Stomach smooth muscle (tissue), 2 donors: ENCODE measurements around the gene SPTSSB.

ENCODE experiments used
- H3K27ac ChIP-seq: one replicate; pipeline ENCODE4 v1.7.0; 2013; ENCODE audit warnings: mild to moderate bottlenecking, low read length, inconsistent platforms
- H3K27me3 ChIP-seq, 2 donors: one replicate each; pipeline ENCODE4 v1.7.0; 2013; ENCODE audit warnings: low read length in 2 of 2; ENCODE audit not compliant: insufficient read depth in 2 of 2, control insufficient read depth in 1 of 2
- H3K36me3 ChIP-seq, 2 donors: one replicate each; pipeline ENCODE4 v1.7.0; 2013; ENCODE audit warnings: low read length in 2 of 2; ENCODE audit not compliant: control insufficient read depth in 2 of 2, insufficient read depth in 2 of 2
- H3K4me1 ChIP-seq: one replicate; pipeline ENCODE4 v1.7.0; 2013; ENCODE audit warnings: low read length; ENCODE audit not compliant: control insufficient read depth, insufficient read depth
- H3K4me3 ChIP-seq, 2 donors: one replicate each; pipeline ENCODE4 v1.7.0; 2013; ENCODE audit warnings: low read length in 2 of 2
- H3K9ac ChIP-seq, 2 donors: one replicate each; pipeline ENCODE4 v1.7.0; 2013; ENCODE audit warnings: low read length in 2 of 2, mild to moderate bottlenecking in 1 of 2
- H3K9me3 ChIP-seq, 2 donors: one replicate each; pipeline ENCODE4 v1.7.0; 2013; ENCODE audit warnings: low read length in 2 of 2; ENCODE audit not compliant: control insufficient read depth in 2 of 2
- donor health status: healthy.
- donor health status: Pancreatic carcinoma.

Gene SPTSSB

DNA sequence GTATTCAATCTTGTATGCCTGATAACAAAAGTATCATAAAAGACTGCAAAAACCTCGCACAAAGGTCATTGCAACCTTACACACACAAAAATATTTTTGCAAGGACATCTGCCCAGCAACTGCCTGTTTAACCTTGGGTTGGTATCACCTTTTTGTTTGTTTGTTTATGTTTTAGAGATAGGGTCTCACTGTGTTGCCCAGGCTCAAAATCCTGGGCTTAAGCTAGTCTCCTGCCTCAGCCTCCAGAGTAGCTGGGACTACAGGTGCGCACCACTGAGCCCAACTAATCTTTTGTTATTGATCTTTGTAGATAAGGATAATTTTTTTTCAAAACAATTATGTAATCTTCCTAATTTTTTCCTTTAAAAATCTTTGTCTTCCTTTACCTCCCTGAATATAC, 54.2 kb downstream of the SPTSSB start:
- Histone ChIP-seq H3K9ac (no peak overlapping the region), H3K27ac (no peak overlapping the region)

DNA sequence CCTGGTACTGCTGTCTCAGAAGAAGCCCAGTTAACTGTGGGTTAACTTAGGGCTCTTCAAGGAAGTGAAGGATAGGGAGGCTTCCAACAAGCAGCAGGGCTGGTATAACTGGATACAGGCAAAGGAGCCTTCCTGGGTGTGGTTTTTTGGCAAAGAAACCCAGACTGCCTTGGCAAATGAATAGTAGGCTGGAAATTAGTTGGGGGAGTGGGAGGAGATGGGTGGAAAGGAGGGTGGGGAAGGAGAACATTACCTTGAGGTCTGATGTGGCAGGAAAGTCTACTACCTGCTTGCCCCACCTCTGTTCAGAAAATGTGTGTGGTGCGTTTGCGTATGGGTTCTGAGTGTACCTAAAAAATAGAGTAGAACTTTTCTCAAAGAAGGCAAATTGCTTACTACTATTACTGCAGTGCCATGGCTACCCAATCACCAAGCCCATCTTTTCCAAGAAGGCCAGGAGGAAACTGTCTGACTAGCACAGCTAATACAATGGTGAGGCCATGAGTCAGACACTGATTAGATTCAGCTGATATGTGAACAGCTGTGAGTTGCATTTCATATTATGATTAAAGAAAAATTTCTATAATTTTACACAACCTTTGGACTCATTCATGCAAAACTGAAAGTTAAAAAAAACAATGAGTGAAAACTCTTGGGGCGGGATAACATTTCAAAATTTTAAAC, 55.2 kb downstream of the SPTSSB start:
- H3K4me3 ChIP-seq: no peak overlapping the region
- no peak overlapping the region for H3K27ac ChIP-seq
- no peaks in the 10 kb centered on the region for H3K27me3 ChIP-seq
- no peaks in the 10 kb centered on the region for H3K36me3 ChIP-seq
- no peak overlapping the region for H3K9ac ChIP-seq
- H3K4me1 ChIP-seq: no peaks in the 10 kb centered on the region
- peaks cover 0 to 4% of the 10 kb centered on the region in 2 donors for H3K9me3 ChIP-seq

More for the DNA sequence above, 54.2 kb downstream of the SPTSSB start:
- Histone ChIP-seq H3K4me1 (no peaks in the 10 kb centered on the region), H3K9me3 (peaks cover 0 to 4% of the 10 kb centered on the region in 2 donors), H3K27me3 (no peaks in the 10 kb centered on the region), H3K36me3 (no peaks in the 10 kb centered on the region), H3K4me3 (no peak overlapping the region)

DNA sequence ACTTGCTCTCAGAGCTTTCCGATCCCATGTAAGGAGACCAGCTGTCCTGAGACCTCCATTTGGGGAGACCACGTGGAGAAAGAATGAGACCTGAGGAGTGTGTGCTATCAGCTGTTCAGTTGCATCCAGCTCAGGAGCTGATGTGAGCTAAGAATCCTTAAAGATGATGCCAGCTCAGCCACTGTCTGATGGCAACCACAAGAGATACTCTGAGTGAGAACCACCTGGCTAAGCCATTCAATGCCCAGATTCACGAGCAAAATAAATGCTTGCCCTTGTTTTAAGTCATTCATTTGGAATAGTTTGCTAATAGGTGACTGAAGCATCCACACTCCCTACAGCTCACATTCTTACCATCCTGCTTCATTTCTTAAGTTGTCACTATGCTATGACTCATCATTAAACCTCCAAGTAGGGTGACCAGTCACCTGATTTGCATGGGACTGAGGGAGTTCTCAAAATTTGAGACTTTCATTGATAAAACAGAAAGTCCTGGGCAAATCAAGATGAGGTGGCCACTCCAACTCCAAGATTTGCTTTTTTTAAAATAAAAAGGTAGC, 56.4 kb downstream of the SPTSSB start:
- Histone ChIP-seq H3K9ac (no peak overlapping the region), H3K27ac (no peak overlapping the region), H3K9me3 (no peaks in the 10 kb centered on the region), H3K4me1 (no peaks in the 10 kb centered on the region), H3K4me3 (no peak overlapping the region), H3K36me3 (no peaks in the 10 kb centered on the region), H3K27me3 (no peaks in the 10 kb centered on the region)

DNA sequence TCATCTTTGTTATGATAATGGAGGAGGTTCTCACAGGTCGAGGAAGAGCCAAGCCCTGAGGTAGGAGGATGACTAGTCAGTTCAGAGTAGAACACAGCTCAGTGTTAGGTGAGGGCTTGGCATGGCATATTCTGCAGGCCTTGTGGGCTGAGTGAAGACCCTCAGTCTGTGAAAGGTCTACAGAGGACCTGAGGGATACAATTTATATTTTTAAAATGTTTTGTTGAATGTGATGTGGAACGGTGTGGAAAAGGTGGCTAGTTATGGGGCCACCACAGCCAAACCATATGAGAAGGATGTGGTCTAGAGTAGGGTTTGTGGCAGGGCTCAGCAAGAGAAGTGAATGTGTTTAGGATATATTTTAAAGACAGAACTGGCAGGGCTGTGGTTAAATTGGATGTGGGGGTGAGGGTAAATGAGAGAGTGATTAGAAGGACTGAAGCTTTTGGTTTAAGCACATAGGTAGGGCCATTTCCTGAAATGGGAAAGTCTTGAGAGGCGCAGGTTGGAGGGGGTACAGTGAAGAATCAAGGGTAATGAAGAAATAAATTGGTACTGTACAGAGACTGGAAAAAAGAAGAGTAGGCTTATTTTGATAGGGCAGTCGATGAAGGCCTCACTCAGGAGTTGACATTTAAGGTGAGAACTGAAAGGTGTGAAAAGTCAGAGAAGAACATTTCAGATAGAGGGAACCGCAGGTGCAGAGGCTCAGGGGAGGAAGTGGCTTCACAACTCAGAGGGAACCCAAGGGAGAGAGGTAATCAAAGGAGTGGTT, 60.5 kb downstream of the SPTSSB start:
- H3K36me3 ChIP-seq: no peaks in the 10 kb centered on the region
- no peak overlapping the region for H3K4me3 ChIP-seq
- H3K27me3 ChIP-seq: no peaks in the 10 kb centered on the region
- no peak overlapping the region for H3K9ac ChIP-seq
- H3K9me3 ChIP-seq: no peaks in the 10 kb centered on the region
- no peaks in the 10 kb centered on the region for H3K4me1 ChIP-seq
- no peak overlapping the region for H3K27ac ChIP-seq

DNA sequence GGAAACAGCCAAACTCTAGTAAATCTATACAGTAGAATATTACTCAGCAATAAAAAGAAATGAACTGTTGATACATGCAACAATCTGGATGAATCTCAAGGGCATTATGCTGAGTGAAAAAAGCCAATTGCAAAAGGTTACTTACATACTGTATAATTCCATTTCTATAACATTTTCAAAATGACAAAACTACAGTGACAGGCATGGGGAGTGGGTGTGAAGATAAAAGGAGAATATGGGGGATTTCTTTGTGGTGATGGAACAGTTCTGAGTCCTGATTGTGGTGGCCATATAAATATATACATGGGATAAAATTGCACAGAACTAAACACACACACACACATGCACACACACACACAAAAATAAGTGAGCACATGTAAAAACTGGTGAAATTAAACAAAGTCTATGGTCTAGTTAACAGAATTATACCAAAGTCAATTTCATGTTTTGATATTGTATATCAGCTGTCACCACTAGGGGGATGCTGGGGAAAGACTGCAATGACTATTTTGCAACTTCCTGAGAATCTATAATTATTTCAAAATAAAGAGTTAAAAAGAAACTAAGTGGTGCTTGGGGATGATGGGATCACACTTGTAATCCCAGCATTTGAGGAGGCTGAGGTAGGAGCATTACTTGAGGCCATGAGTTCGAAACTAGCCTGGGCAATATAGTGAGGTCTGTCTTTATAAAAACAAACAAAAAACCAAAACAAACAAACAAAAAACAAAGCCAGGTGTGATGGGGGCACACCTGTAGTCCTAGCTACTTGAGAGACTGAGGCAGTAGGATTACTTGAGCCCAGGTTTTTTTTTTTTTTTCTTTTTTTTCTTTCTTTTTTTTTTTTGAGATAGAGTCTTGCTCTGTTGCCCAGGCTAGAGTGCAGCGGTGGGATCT, 66.0 kb downstream of the SPTSSB start:
- Histone ChIP-seq H3K27ac (no peak overlapping the region), H3K27me3 (no peaks in the 10 kb centered on the region), H3K4me1 (no peaks in the 10 kb centered on the region), H3K9me3 (no peaks in the 10 kb centered on the region), H3K36me3 (no peaks in the 10 kb centered on the region), H3K4me3 (no peak overlapping the region), H3K9ac (no peak overlapping the region)

DNA sequence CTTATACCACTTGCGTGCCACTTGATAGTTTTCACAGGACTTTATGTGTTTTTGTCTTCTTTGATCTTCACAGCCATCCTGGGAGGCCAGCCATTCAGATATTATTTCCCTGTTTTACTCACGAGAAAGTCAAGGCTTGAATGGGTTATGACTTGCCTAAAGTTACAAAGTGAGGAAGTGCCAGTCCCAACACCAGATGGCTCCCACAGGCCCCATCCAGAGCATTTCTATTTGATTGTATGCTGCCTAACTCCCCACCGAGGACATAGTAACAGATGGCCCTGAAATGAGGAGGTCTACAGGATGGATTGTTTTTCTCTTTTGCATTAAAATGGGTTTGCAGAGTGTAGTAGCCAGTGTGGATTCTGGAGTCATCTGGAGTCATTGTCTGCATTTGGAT, 74.5 kb downstream of the SPTSSB start:
- Histone ChIP-seq H3K9me3 (no peaks in the 10 kb centered on the region), H3K27me3 (no peaks in the 10 kb centered on the region), H3K9ac (no peak overlapping the region), H3K36me3 (peaks cover 0 to 2% of the 10 kb centered on the region in 2 donors), H3K27ac (no peak overlapping the region), H3K4me3 (no peak overlapping the region), H3K4me1 (no peaks in the 10 kb centered on the region)

DNA sequence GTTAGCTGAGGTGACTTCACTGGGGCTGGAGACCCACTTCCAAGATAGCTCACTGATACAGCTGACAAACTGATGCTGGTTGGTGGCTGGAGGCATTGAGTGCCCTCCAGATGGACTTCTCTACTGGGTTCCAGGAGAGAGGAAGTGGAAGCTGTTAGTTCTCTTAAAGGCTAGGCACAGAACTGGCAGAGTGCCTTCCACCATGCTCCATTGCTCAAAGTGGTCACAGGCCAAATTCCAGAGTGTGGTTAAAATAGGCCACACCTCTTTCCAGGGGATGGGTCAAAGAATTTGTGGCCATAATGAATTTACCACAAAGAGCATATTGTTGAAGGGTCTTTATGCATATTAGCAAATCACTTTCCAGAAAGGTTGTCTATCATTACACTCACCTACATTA, 76.0 kb downstream of the SPTSSB start:
- Histone ChIP-seq H3K9ac (no peak overlapping the region), H3K27me3 (no peaks in the 10 kb centered on the region), H3K27ac (no peak overlapping the region), H3K4me1 (no peaks in the 10 kb centered on the region), H3K4me3 (no peak overlapping the region), H3K36me3 (peaks cover 0 to 2% of the 10 kb centered on the region in 2 donors), H3K9me3 (no peaks in the 10 kb centered on the region)
